ENCODE results near the gene ZSCAN5A. TPM values are rescaled to one million over a fixed set of nuclear protein-coding genes. Genes with fewer than 3 reads are reported as not detected.
"Not testable (repeated sequence)": the region's sequence is repeated elsewhere in the genome, so short reads cannot be mapped to it uniquely, and the experiment has no call there.

The ZSCAN5A gene
- total RNA-seq, 1 donor from 2014 or later: 14.8 TPM

- Histone ChIP-seq H3K27ac (no peak overlapping the region), H3K27me3 (no peaks in the 10 kb centered on the region), H3K4me3 (no peak overlapping the region), H3K36me3 (no peaks in the 10 kb centered on the region), H3K9me3 (no peaks in the 10 kb centered on the region), H3K4me1 (no peaks in the 10 kb centered on the region)
- ATAC-seq: peak; percentile 68
- intact Hi-C loops (cut with DNase I): no loop called here
- TF ChIP-seq CTCF (IDR thresholded peaks at IDR 0.05): peak; percentile 91
- no peak for DNase-seq
Measured at GRCh38 chr19:56350416-56351045, 35.9 kb upstream of the ZSCAN5A start.

GRCh38 chr19:56348289-56348877 is 33.7 kb upstream of the ZSCAN5A start:
- DNase-seq (no peak), ATAC-seq (no peak)
- no peak overlapping the region for H3K4me3 ChIP-seq
- no peak overlapping the region for H3K27ac ChIP-seq
- H3K4me1 ChIP-seq: no peaks in the 10 kb centered on the region
- H3K9me3 ChIP-seq: no peaks in the 10 kb centered on the region
- H3K36me3 ChIP-seq: no peaks in the 10 kb centered on the region
- intact Hi-C loops (cut with DNase I): no loop called here
- H3K27me3 ChIP-seq: no peaks in the 10 kb centered on the region
- peak; percentile 21 for TF ChIP-seq CTCF (IDR thresholded peaks at IDR 0.05)

GRCh38 chr19:56347163-56347778 is 32.6 kb upstream of the ZSCAN5A start:
- ATAC-seq (no peak), DNase-seq (no peak)
- Histone ChIP-seq H3K4me3 (no peak overlapping the region), H3K27ac (no peak overlapping the region), H3K27me3 (peaks cover 5% of the 10 kb centered on the region), H3K9me3 (no peaks in the 10 kb centered on the region), H3K36me3 (no peaks in the 10 kb centered on the region), H3K4me1 (no peaks in the 10 kb centered on the region)
- no peak for TF ChIP-seq CTCF (IDR thresholded peaks at IDR 0.05)
- intact Hi-C loops (cut with DNase I): no loop called here

- no peak overlapping the region for H3K27ac ChIP-seq
- no peak overlapping the region for H3K4me3 ChIP-seq
- H3K27me3 ChIP-seq: peaks cover 5% of the 10 kb centered on the region
- no peaks in the 10 kb centered on the region for H3K4me1 ChIP-seq
- ATAC-seq (no peak), DNase-seq (no peak)
- TF ChIP-seq CTCF (IDR thresholded peaks at IDR 0.05): no peak
- no peaks in the 10 kb centered on the region for H3K9me3 ChIP-seq
- H3K36me3 ChIP-seq: no peaks in the 10 kb centered on the region
- intact Hi-C loops (cut with DNase I): no loop called here
Measured at GRCh38 chr19:56341948-56342347, 27.3 kb upstream of the ZSCAN5A start.

- ATAC-seq: not testable (repeated sequence)
Measured at GRCh38 chr19:56339031-56339430, 24.4 kb upstream of the ZSCAN5A start.

GRCh38 chr19:56337077-56337476 is 22.4 kb upstream of the ZSCAN5A start:
- H3K27ac ChIP-seq; DNase-seq; H3K9me3 ChIP-seq; H3K27me3 ChIP-seq; H3K36me3 ChIP-seq; H3K4me1 ChIP-seq; H3K4me3 ChIP-seq; intact Hi-C loops (cut with DNase I); ATAC-seq: not testable (repeated sequence)

More at GRCh38 chr19:56339031-56339430, 24.4 kb upstream of the ZSCAN5A start:
- intact Hi-C loops (cut with DNase I); H3K27me3 ChIP-seq; H3K27ac ChIP-seq; H3K4me3 ChIP-seq; H3K36me3 ChIP-seq; H3K9me3 ChIP-seq; DNase-seq; H3K4me1 ChIP-seq: not testable (repeated sequence)

GRCh38 chr19:56335371-56335770 is 20.7 kb upstream of the ZSCAN5A start:
- H3K4me3 ChIP-seq; ATAC-seq; H3K9me3 ChIP-seq; H3K4me1 ChIP-seq; H3K27me3 ChIP-seq; H3K27ac ChIP-seq; H3K36me3 ChIP-seq; intact Hi-C loops (cut with DNase I); DNase-seq: not testable (repeated sequence)

Measured in upper lobe of right lung (tissue), 1 donor.